DND-41 (cell line): ENCODE measurements around the gene RIPOR2.

Experiments
- ATAC-seq: fragments of 200-7000 bp; cut with Tn5 transposase; 3 replicates; pipeline ENCODE4 v1.9.1; 2021; ENCODE audit warnings: low read depth; ENCODE audit not compliant: insufficient read depth
- DNase-seq: peaks from one replicate; pipeline ENCODE4 v3.0.0-alpha.2; 2020
- H2AFZ ChIP-seq: 2 replicates; pipeline ENCODE4 v1.6.0; 2012; ENCODE audit warnings: low read depth, low read length
- H3K27ac ChIP-seq: 2 replicates; pipeline ENCODE4 v1.5.1; 2012; ENCODE audit warnings: low read length, inconsistent platforms
- H3K27me3 ChIP-seq: fragments of 200-600 bp; sonication (generic); 2 replicates; pipeline ENCODE4 v1.6.0; 2012; ENCODE audit warnings: low read length, mild to moderate bottlenecking, inconsistent platforms; ENCODE audit not compliant: insufficient read depth, poor library complexity
- H3K36me3 ChIP-seq: 2 replicates; pipeline ENCODE4 v1.5.1; 2012; ENCODE audit warnings: low read length, inconsistent platforms; ENCODE audit not compliant: insufficient read depth
- H3K4me1 ChIP-seq: 2 replicates; pipeline ENCODE4 v1.5.1; 2012; ENCODE audit warnings: mild to moderate bottlenecking, low read length; ENCODE audit not compliant: insufficient read depth
- H3K4me2 ChIP-seq: 2 replicates; pipeline ENCODE4 v1.6.0; 2012; ENCODE audit warnings: mild to moderate bottlenecking, moderate library complexity, low read length, inconsistent platforms; ENCODE audit not compliant: insufficient read depth
- H3K4me3 ChIP-seq, 2 experiments: fragments of 200-600 bp in 1 of 2; shearing (Covaris generic) in 1 of 2; 2 replicates each; pipeline ENCODE4 v1.5.1; 2012 to 2016; ENCODE audit warnings: inconsistent platforms in 2 of 2, low read length in 2 of 2, mild to moderate bottlenecking in 2 of 2, low read depth in 1 of 2, moderate library complexity in 1 of 2
- H3K79me2 ChIP-seq: 2 replicates; pipeline ENCODE4 v1.6.0; 2012; ENCODE audit warnings: low read length, inconsistent platforms; ENCODE audit not compliant: insufficient read depth
- H3K9ac ChIP-seq: 2 replicates; pipeline ENCODE4 v1.6.0; 2012; ENCODE audit warnings: low read depth, mild to moderate bottlenecking, inconsistent platforms, low read length, moderate library complexity
- H3K9me3 ChIP-seq: 2 replicates; pipeline ENCODE4 v1.5.1; 2012; ENCODE audit warnings: low read length, moderate library complexity, mild to moderate bottlenecking, inconsistent platforms; ENCODE audit not compliant: insufficient read depth, severe bottlenecking
- H4K20me1 ChIP-seq: 2 replicates; pipeline ENCODE4 v1.6.0; 2012; ENCODE audit warnings: low read length; ENCODE audit not compliant: insufficient read depth
- EZH2 ChIP-seq: IDR thresholded peaks from 3 replicates; pipeline ENCODE4 v1.6.1; 2012; ENCODE audit warnings: borderline replicate concordance, low read depth, mild to moderate bottlenecking, moderate library complexity, low read length, inconsistent platforms; ENCODE audit not compliant: severe bottlenecking
- TF ChIP-seq, protein P1 (sequence below): IDR thresholded peaks from 2 replicates; pipeline ENCODE4 v1.5.1; 2012; ENCODE audit warnings: borderline replicate concordance, low read length, moderate library complexity, mild to moderate bottlenecking; ENCODE audit not compliant: poor library complexity, severe bottlenecking; ENCODE audit errors: extremely low read depth

The RIPOR2 gene

GRCh38 chr6:24840187-24840586 is 95.6 kb downstream of the RIPOR2 start:
- Histone ChIP-seq H4K20me1 (no peaks in the 10 kb centered on the region), H3K4me2 (no peak overlapping the region), H2AFZ (no peak overlapping the region), H3K27ac (no peak overlapping the region), H3K4me3 (no peak overlapping the region), H3K36me3 (peaks cover 32% of the 10 kb centered on the region), H3K4me1 (no peaks in the 10 kb centered on the region), H3K9ac (no peak overlapping the region), H3K9me3 (no peaks in the 10 kb centered on the region), H3K27me3 (no peaks in the 10 kb centered on the region), H3K79me2 (no peaks in the 10 kb centered on the region)
- TF ChIP-seq EZH2, result no peak
- TF ChIP-seq, protein P1, sequence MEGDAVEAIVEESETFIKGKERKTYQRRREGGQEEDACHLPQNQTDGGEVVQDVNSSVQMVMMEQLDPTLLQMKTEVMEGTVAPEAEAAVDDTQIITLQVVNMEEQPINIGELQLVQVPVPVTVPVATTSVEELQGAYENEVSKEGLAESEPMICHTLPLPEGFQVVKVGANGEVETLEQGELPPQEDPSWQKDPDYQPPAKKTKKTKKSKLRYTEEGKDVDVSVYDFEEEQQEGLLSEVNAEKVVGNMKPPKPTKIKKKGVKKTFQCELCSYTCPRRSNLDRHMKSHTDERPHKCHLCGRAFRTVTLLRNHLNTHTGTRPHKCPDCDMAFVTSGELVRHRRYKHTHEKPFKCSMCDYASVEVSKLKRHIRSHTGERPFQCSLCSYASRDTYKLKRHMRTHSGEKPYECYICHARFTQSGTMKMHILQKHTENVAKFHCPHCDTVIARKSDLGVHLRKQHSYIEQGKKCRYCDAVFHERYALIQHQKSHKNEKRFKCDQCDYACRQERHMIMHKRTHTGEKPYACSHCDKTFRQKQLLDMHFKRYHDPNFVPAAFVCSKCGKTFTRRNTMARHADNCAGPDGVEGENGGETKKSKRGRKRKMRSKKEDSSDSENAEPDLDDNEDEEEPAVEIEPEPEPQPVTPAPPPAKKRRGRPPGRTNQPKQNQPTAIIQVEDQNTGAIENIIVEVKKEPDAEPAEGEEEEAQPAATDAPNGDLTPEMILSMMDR, result no peak
- ATAC-seq, result no peak
- DNase-seq, result no peak

DNA sequence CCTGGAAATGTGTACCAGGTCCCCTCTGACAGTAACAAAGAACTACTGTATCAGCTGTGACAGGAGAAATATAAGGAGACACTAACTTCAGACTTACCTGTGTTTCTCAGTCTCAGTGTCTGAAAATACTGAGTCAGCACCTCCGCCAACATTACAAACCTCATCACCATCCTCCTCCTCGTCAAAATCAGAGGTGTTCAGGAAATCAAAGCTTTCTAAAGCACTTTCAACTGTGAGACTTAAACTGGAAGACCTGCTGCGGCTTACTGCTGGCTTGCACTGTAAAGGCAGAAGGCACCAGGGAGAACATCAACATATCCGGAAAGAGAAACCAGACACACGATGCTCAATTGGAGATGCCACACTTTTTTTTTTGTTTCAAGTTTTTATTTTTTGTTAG is 96.8 kb downstream of the RIPOR2 start:
- Histone ChIP-seq H3K4me2 (no peak overlapping the region), H3K4me3 (no peak overlapping the region), H3K9ac (no peak overlapping the region), H3K27me3 (no peaks in the 10 kb centered on the region), H3K9me3 (no peaks in the 10 kb centered on the region), H3K4me1 (no peaks in the 10 kb centered on the region), H3K79me2 (no peaks in the 10 kb centered on the region), H3K36me3 (peaks cover 33% of the 10 kb centered on the region; the same call in 1 of the 2 replicates), H2AFZ (no peak overlapping the region), H3K27ac (no peak overlapping the region), H4K20me1 (no peaks in the 10 kb centered on the region)
- ATAC-seq (no peak), DNase-seq (no peak)
- no peak for TF ChIP-seq EZH2
- TF ChIP-seq, protein P1, result no peak

DNA sequence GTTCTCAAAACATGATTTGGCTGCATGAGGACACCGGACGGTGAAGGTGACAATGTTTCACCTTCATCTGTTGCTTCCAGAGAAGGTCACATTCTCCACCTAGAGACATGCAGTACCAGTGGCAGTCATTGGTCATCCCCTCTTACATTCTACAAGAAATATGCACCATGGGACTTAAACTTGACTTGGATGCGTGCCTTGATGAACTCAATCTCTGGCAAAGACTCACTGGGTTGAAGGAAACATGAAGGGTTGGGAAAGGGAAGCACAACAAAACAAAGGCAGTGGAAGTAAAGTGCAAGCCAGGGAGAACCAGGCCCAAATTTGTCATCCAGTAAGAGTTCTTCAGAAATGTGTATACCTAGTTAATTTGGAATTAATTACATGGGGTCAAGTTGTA is 97.7 kb downstream of the RIPOR2 start:
- no peak overlapping the region for H2AFZ ChIP-seq
- no peaks in the 10 kb centered on the region for H3K79me2 ChIP-seq

More for the DNA sequence above, 97.7 kb downstream of the RIPOR2 start:
- H3K27me3 ChIP-seq, result no peaks in the 10 kb centered on the region
- H3K9ac ChIP-seq, result no peak overlapping the region
- TF ChIP-seq, protein P1, result no peak
- no peak for TF ChIP-seq EZH2
- H3K4me2 ChIP-seq, result no peak overlapping the region
- H4K20me1 ChIP-seq, result no peaks in the 10 kb centered on the region
- no peak for ATAC-seq
- H3K27ac ChIP-seq, result no peak overlapping the region
- no peaks in the 10 kb centered on the region for H3K4me1 ChIP-seq
- H3K9me3 ChIP-seq, result no peaks in the 10 kb centered on the region
- H3K4me3 ChIP-seq, result no peak overlapping the region
- peaks cover 31% of the 10 kb centered on the region; the same call in 1 of the 2 replicates for H3K36me3 ChIP-seq
- DNase-seq, result no peak
